ENCODE data around the gene DNA2.

Gene DNA2

DNA sequence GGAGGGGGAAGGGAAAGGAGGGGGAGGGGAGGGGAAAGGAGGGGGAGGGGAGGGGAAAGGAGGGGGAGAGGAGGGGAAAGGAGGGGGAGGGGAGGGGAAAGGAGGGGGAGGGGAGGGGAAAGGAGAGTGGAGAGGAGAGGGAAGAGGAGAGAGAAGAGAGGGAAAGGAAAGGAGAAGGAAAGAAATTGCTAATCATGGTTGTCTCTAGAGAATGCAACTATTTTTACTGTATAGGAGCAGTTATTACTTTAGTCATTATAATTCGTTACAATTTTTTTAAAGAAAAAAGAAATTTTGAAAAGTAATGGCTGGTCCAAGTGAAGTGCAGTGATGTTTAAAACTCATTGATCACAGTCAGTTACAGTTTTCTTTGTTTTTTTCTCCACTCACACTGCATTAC lies 31.1 kb upstream of the DNA2 start:
- no peak overlapping the region for H3K27ac ChIP-seq
- no peaks in the 10 kb centered on the region for H3K9me3 ChIP-seq (ENCODE audit: severe bottlenecking)
- no peak overlapping the region for H3K4me3 ChIP-seq (ENCODE audit: low read depth, low read length)
- H3K27me3 ChIP-seq (ENCODE audit: insufficient read depth, low read depth, severe bottlenecking), result no peaks in the 10 kb centered on the region
- DNase-seq, result no peak
- H3K36me3 ChIP-seq, result peaks cover 39% of the 10 kb centered on the region
- TF ChIP-seq, protein P1, sequence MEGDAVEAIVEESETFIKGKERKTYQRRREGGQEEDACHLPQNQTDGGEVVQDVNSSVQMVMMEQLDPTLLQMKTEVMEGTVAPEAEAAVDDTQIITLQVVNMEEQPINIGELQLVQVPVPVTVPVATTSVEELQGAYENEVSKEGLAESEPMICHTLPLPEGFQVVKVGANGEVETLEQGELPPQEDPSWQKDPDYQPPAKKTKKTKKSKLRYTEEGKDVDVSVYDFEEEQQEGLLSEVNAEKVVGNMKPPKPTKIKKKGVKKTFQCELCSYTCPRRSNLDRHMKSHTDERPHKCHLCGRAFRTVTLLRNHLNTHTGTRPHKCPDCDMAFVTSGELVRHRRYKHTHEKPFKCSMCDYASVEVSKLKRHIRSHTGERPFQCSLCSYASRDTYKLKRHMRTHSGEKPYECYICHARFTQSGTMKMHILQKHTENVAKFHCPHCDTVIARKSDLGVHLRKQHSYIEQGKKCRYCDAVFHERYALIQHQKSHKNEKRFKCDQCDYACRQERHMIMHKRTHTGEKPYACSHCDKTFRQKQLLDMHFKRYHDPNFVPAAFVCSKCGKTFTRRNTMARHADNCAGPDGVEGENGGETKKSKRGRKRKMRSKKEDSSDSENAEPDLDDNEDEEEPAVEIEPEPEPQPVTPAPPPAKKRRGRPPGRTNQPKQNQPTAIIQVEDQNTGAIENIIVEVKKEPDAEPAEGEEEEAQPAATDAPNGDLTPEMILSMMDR (IDR thresholded peaks at IDR 0.05; ENCODE audit: low read depth, low read length), result no peak

DNA sequence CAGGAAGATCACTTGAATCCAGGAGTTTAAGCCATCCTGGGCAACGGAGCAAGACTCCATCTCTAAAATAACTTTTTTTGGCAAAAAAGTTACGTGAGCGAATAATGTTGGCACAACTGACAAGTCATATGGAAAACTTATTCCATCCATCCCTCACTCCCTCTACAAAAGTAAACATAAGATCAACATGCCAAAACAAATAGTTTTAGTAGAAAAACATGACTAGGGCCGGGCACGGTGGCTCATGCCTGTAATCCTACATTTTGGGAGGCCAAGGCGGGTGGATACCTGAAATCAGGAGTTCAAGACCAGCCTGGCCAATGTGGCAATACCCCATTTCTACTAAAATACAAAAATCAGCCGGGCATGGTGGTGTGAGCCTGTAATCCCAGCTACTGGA lies 29.9 kb upstream of the DNA2 start:
- H3K27ac ChIP-seq, result no peak overlapping the region
- no peaks in the 10 kb centered on the region for H3K27me3 ChIP-seq (ENCODE audit: insufficient read depth, low read depth, severe bottlenecking)
- peaks cover 39% of the 10 kb centered on the region for H3K36me3 ChIP-seq
- no peak overlapping the region for H3K4me3 ChIP-seq (ENCODE audit: low read depth, low read length)
- TF ChIP-seq, protein P1 (IDR thresholded peaks at IDR 0.05; ENCODE audit: low read depth, low read length), result no peak
- DNase-seq, result no peak
- H3K9me3 ChIP-seq (ENCODE audit: severe bottlenecking), result no peaks in the 10 kb centered on the region

GRCh38 chr10:68499544-68499943 lies 27.8 kb upstream of the DNA2 start:
- DNase-seq, result no peak
- no peaks in the 10 kb centered on the region for H3K9me3 ChIP-seq (ENCODE audit: severe bottlenecking)
- no peaks in the 10 kb centered on the region for H3K27me3 ChIP-seq (ENCODE audit: insufficient read depth, low read depth, severe bottlenecking)
- TF ChIP-seq, protein P1 (IDR thresholded peaks at IDR 0.05; ENCODE audit: low read depth, low read length), result no peak
- no peak overlapping the region for H3K27ac ChIP-seq
- H3K36me3 ChIP-seq, result peaks cover 30% of the 10 kb centered on the region
- H3K4me3 ChIP-seq (ENCODE audit: low read depth, low read length), result no peak overlapping the region

DNA sequence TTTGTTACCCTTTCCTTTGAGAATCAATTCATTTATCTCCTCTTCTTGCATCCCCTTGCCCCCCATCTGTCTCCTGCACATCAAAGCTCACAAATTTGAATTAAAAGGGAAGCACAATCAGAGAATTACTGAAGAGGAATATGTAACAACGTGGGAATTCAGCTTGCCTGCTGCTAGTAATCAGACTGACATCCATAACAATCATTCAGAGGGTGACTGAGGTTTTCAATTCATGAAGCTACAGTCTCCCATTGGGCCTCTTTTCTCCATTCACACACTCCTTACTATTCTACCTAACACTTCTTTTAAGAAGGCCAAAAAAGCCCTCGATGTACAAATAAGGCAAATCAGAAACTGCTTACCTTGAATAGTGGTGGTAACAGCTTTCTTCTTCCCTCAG lies 24.3 kb upstream of the DNA2 start:
- no peak overlapping the region for H3K27ac ChIP-seq
- TF ChIP-seq, protein P1 (IDR thresholded peaks at IDR 0.05; ENCODE audit: low read depth, low read length), result no peak
- no peaks in the 10 kb centered on the region for H3K27me3 ChIP-seq (ENCODE audit: insufficient read depth, low read depth, severe bottlenecking)
- peaks cover 31% of the 10 kb centered on the region for H3K36me3 ChIP-seq
- no peak for DNase-seq
- no peaks in the 10 kb centered on the region for H3K9me3 ChIP-seq (ENCODE audit: severe bottlenecking)
- H3K4me3 ChIP-seq (ENCODE audit: low read depth, low read length), result no peak overlapping the region

DNA sequence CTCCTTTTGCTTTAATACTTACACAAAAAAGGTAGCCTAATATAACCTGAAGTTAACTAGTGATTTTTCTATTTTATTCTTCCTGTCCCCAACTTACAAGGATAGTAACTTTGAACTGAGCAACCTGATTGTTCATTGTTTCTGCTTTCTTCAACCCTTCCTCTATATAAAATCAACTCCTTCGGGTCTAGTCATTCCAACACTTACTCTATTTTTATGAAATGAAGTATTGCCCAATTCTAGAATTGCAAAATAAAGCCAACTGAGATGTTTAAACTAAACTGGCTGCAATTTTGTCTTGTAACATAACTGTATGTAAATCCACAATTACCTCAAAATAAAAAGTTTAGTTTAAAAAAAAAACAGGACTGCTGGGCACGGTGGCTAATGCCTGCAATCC lies 20.3 kb upstream of the DNA2 start:
- Histone ChIP-seq H3K9me3 (ENCODE audit: severe bottlenecking) (no peaks in the 10 kb centered on the region), H3K36me3 (peaks cover 34% of the 10 kb centered on the region), H3K27me3 (ENCODE audit: insufficient read depth, low read depth, severe bottlenecking) (no peaks in the 10 kb centered on the region), H3K4me3 (ENCODE audit: low read depth, low read length) (no peak overlapping the region), H3K27ac (no peak overlapping the region)
- DNase-seq, result no peak
- TF ChIP-seq, protein P1 (IDR thresholded peaks at IDR 0.05; ENCODE audit: low read depth, low read length), result no peak

- TF ChIP-seq, protein P1 (IDR thresholded peaks at IDR 0.05; ENCODE audit: low read depth, low read length), result no peak
- H3K9me3 ChIP-seq (ENCODE audit: severe bottlenecking), result no peaks in the 10 kb centered on the region
- no peak overlapping the region for H3K27ac ChIP-seq
- H3K27me3 ChIP-seq (ENCODE audit: insufficient read depth, low read depth, severe bottlenecking), result no peaks in the 10 kb centered on the region
- no peak overlapping the region for H3K4me3 ChIP-seq (ENCODE audit: low read depth, low read length)
- DNase-seq, result no peak
- peaks cover 52% of the 10 kb centered on the region for H3K36me3 ChIP-seq
Observed at GRCh38 chr10:68489919-68490318, 18.1 kb upstream of the DNA2 start.

Measured in WERI-Rb-1 (cell line).